Right lobe of liver (tissue), 4 donors: ENCODE data around the gene GRB2.

Experiments used
- CTCF ChIP-seq, 4 donors: fragments of 200-600 bp in 3 of 4; fragments of 450-650 bp in 1 of 4; IDR thresholded peaks; one replicate each; pipeline versions ENCODE4 v1.5.1 to v1.8.0; 2016 to 2022; ENCODE audit warnings: antibody characterized with exemption in 4 of 4, mild to moderate bottlenecking in 2 of 4
- POLR2A ChIP-seq: fragments of 450-650 bp; IDR thresholded peaks from one replicate; pipeline ENCODE4 v1.6.1; 2017; ENCODE audit warnings: antibody characterized with exemption, mild to moderate bottlenecking
- donor health status: DM: no; HTN: no; CAD: no.
- donor health status: DM: no; HTN: no; CAD: no.
- donor health status: DM: no; HTN: yes; CAD: no.

- TF ChIP-seq CTCF (IDR thresholded peaks at IDR 0.05), result no peak
- no peak for TF ChIP-seq POLR2A
Measured at GRCh38 chr17:75440738-75441448, 35.4 kb upstream of the GRB2 start.
